Measurements from ENCODE around the gene LHX1.
A peak's percentile ranks its signal among the peaks of the same experiment; 100 is the strongest.

LHX1 gene

DNA sequence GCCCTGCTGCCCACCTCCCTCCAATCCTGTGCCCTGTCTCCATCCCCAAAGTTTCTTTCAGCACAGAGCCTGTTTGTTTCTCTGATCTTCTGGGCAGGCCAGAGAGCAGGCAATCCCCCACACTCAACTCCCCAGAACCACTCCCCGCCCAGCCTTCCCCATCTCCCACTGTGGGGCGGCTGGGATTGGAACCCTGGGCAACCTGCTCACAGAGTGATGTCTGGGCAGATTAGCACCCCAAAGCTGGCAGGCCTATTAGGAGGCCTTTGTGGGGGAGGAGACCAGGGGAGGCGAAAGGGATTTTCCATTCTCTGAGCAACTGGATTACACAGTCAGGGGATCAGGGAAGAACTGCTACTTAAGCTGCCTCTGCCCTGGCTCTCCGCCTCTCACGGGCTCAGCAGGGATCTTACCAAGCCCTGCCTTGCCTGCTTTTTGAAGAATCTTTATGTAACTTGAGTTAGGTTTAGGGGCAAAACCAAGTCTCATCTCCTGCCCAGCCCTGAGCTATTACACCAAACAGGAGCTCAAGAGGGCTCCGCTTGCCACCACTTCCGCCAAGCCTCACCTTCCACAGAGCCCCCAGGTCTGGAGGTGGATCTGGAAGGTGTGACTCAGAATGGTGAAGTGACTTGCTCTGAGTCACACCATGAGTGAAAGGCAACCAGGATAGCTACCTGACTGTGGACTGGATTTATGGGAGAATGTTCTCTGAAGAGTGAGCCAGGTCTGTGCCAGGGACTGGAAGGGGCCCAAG lies 16.0 kb upstream of the LHX1 start:
- ATAC-seq (ENCODE audit: low read depth) = peak; percentile 97
- peak; percentile 91 for DNase-seq (ENCODE audit: low spot score)
- Histone ChIP-seq H3K4me3 (ENCODE audit: severe bottlenecking) (no peak overlapping the region), H3K36me3 (ENCODE audit: low read depth) (no peaks in the 10 kb centered on the region), H3K27ac (ENCODE audit: poor library complexity, severe bottlenecking) (peak overlapping the region; percentile 84), H3K27me3 (ENCODE audit: insufficient read depth, poor library complexity, severe bottlenecking) (no peaks in the 10 kb centered on the region), H3K9me3 (ENCODE audit: severe bottlenecking) (no peaks in the 10 kb centered on the region), H3K4me1 (ENCODE audit: insufficient read depth, poor library complexity, severe bottlenecking) (peaks cover 32% of the 10 kb centered on the region)
- TF ChIP-seq, protein P1, sequence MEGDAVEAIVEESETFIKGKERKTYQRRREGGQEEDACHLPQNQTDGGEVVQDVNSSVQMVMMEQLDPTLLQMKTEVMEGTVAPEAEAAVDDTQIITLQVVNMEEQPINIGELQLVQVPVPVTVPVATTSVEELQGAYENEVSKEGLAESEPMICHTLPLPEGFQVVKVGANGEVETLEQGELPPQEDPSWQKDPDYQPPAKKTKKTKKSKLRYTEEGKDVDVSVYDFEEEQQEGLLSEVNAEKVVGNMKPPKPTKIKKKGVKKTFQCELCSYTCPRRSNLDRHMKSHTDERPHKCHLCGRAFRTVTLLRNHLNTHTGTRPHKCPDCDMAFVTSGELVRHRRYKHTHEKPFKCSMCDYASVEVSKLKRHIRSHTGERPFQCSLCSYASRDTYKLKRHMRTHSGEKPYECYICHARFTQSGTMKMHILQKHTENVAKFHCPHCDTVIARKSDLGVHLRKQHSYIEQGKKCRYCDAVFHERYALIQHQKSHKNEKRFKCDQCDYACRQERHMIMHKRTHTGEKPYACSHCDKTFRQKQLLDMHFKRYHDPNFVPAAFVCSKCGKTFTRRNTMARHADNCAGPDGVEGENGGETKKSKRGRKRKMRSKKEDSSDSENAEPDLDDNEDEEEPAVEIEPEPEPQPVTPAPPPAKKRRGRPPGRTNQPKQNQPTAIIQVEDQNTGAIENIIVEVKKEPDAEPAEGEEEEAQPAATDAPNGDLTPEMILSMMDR (IDR thresholded peaks at IDR 0.05; ENCODE audit: poor library complexity, severe bottlenecking) = no peak

DNA sequence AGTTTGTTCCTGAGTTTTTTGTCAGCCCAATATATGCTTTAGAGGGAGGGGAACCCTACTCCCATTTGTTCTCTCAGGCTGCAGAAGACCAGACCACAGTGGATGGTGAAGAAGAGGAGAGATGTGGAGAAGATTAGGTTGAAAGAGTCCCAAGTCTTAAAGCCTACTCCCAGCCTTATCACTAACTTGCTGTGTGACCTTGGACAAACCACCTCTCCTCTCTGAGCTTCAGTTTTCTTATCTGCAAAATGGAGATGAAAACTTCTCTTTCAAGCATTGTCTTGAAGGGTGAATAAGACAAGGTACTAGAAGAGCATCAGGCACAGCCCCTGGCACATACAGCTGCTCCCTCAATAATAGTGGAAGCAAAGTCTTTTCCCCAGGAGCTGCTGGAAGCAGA lies 15.1 kb upstream of the LHX1 start:
- Histone ChIP-seq H3K27ac (ENCODE audit: poor library complexity, severe bottlenecking) (peak overlapping the region; percentile 84), H3K4me3 (ENCODE audit: severe bottlenecking) (no peak overlapping the region), H3K27me3 (ENCODE audit: insufficient read depth, poor library complexity, severe bottlenecking) (no peaks in the 10 kb centered on the region), H3K9me3 (ENCODE audit: severe bottlenecking) (no peaks in the 10 kb centered on the region), H3K4me1 (ENCODE audit: insufficient read depth, poor library complexity, severe bottlenecking) (peaks cover 32% of the 10 kb centered on the region), H3K36me3 (ENCODE audit: low read depth) (no peaks in the 10 kb centered on the region)
- TF ChIP-seq, protein P1 (IDR thresholded peaks at IDR 0.05; ENCODE audit: poor library complexity, severe bottlenecking) = no peak
- DNase-seq (ENCODE audit: low spot score) (no peak), ATAC-seq (ENCODE audit: low read depth) (no peak)

DNA sequence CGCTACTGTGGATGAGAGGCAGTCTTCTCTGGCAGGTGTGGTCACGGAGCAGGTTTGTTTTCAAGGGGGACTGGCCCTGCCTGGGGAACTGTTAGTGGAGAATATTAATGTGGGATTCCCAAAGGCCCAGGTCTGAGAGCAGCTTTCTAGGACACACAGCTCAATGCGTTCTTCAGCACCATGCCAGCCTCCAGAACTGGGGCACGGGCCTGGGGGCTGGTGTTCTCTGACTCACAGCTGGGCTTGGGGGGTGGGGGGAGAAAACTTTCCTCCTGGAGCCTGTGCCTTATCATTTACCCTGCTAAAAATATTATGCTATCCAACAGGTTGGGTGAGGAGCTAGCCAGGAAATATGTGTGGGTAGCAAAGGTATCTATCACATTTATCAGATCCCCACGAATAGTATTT lies 13.5 kb upstream of the LHX1 start:
- Histone ChIP-seq H3K9me3 (ENCODE audit: severe bottlenecking) (no peaks in the 10 kb centered on the region), H3K27ac (ENCODE audit: poor library complexity, severe bottlenecking) (no peak overlapping the region), H3K4me3 (ENCODE audit: severe bottlenecking) (no peak overlapping the region), H3K27me3 (ENCODE audit: insufficient read depth, poor library complexity, severe bottlenecking) (no peaks in the 10 kb centered on the region), H3K4me1 (ENCODE audit: insufficient read depth, poor library complexity, severe bottlenecking) (peaks cover 32% of the 10 kb centered on the region), H3K36me3 (ENCODE audit: low read depth) (no peaks in the 10 kb centered on the region)
- TF ChIP-seq, protein P1 (IDR thresholded peaks at IDR 0.05; ENCODE audit: poor library complexity, severe bottlenecking) = no peak
- ATAC-seq (ENCODE audit: low read depth) (no peak), DNase-seq (ENCODE audit: low spot score) (no peak)

DNA sequence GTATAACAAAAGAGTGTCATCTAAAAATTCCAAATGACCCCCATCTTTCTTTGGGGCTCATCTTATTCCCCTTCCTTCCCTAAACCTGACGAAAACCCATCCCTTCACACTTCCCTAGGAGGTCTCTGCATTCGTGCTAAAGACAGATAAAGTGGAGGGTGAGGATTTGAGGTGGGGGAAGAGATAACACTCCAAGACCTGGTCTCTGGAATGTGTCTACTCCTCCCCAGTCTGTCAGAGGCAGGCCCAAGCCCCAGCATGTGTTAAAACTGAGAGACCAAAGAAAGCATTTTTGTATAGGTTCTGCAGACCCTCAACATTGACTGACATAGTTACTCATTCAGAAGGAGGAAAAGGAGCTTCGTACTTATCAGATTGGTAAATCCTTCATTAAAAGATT lies 11.0 kb upstream of the LHX1 start:
- Histone ChIP-seq H3K4me1 (ENCODE audit: insufficient read depth, poor library complexity, severe bottlenecking) (peaks cover 15% of the 10 kb centered on the region), H3K4me3 (ENCODE audit: severe bottlenecking) (no peak overlapping the region), H3K27me3 (ENCODE audit: insufficient read depth, poor library complexity, severe bottlenecking) (peaks cover 17% of the 10 kb centered on the region), H3K27ac (ENCODE audit: poor library complexity, severe bottlenecking) (no peak overlapping the region), H3K9me3 (ENCODE audit: severe bottlenecking) (no peaks in the 10 kb centered on the region), H3K36me3 (ENCODE audit: low read depth) (no peaks in the 10 kb centered on the region)
- TF ChIP-seq, protein P1 (IDR thresholded peaks at IDR 0.05; ENCODE audit: poor library complexity, severe bottlenecking) = no peak
- DNase-seq (ENCODE audit: low spot score) (no peak), ATAC-seq (ENCODE audit: low read depth) (no peak)

DNA sequence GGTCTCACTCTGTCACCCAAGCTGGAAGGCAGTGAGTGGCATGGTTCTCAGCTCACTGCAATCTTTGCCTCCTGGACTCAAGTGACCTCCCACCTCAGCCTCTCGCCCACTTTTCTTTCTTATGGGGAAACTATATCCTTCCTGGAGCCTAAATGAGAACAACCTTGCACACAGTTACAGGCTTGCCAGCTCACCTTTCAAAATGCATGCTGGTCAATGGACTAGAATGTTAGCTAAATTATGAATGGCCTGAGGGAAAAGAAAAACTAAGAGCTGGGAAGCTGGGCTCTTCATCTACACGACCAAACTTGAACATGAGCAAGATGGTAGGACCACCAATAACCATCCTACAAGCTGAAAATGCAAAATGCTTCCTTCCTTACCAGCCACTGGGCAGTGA lies 10.6 kb upstream of the LHX1 start:
- ATAC-seq (ENCODE audit: low read depth) = no peak
- no peak for DNase-seq (ENCODE audit: low spot score)
- no peaks in the 10 kb centered on the region for H3K9me3 ChIP-seq (ENCODE audit: severe bottlenecking)
- H3K27ac ChIP-seq (ENCODE audit: poor library complexity, severe bottlenecking) = no peak overlapping the region
- H3K36me3 ChIP-seq (ENCODE audit: low read depth) = no peaks in the 10 kb centered on the region
- TF ChIP-seq, protein P1 (IDR thresholded peaks at IDR 0.05; ENCODE audit: poor library complexity, severe bottlenecking) = no peak
- peaks cover 22% of the 10 kb centered on the region for H3K27me3 ChIP-seq (ENCODE audit: insufficient read depth, poor library complexity, severe bottlenecking)
- no peak overlapping the region for H3K4me3 ChIP-seq (ENCODE audit: severe bottlenecking)
- H3K4me1 ChIP-seq (ENCODE audit: insufficient read depth, poor library complexity, severe bottlenecking) = peaks cover 11% of the 10 kb centered on the region

Data from RWPE2 (cell line).